Activated T-helper 2 cell treated with anti-CD3 and anti-CD28 coated beads, Interferon-gamma antibody, Interleukin-2, Interleukin-4, amounts not matched to agents 10 μg/mL and 5 μg/mL and 100 μg/mL, durations not matched to agents 14 hours and 24 hours and 36 hours (primary cell): ENCODE data around the gene DECR2. TPM values are rescaled to one million over a fixed set of nuclear protein-coding genes. Genes with fewer than 3 reads are reported as not detected.

Experiments used
- DNase-seq: peaks from one replicate; pipeline ENCODE4 v3.0.0; 2021; ENCODE audit warnings: low spot score
- H3K27ac Mint-ChIP-seq: one replicate; pipeline ENCODE4 v1.8.0; 2021; ENCODE audit warnings: mixed read lengths
- H3K27me3 Mint-ChIP-seq: one replicate; pipeline ENCODE4 v1.8.0; 2021; ENCODE audit warnings: low read depth, mixed read lengths
- H3K36me3 Mint-ChIP-seq: one replicate; pipeline ENCODE4 v1.8.0; 2021; ENCODE audit warnings: low read depth, mixed read lengths
- H3K4me1 Mint-ChIP-seq: one replicate; pipeline ENCODE4 v1.8.0; 2021; ENCODE audit warnings: low read depth, mixed read lengths
- H3K4me3 Mint-ChIP-seq: one replicate; pipeline ENCODE4 v1.8.0; 2021; ENCODE audit warnings: low read depth, mild to moderate bottlenecking, moderate library complexity, mixed read lengths
- H3K9me3 Mint-ChIP-seq: one replicate; pipeline ENCODE4 v1.8.0; 2021; ENCODE audit warnings: mixed read lengths
- intact Hi-C: fragments of 100-400 bp; cut with micrococcal nuclease; formaldehyde crosslinking; loops from one replicate; pipeline ENCODE4 v1.15.1; 2023
- total RNA-seq: library from RNA; stranded (reverse); gene quantifications from 2 replicates; pipeline ENCODE4 v1.2.3, GENCODE V29; 2022

Gene DECR2
- total RNA-seq, 1 donor from 2014 or later = 20.9 TPM

- H3K27me3 Mint-ChIP-seq = peaks cover 8% of the 10 kb centered on the region
- H3K4me3 Mint-ChIP-seq = no peak overlapping the region
- peaks cover 4% of the 10 kb centered on the region for H3K4me1 Mint-ChIP-seq
- H3K36me3 Mint-ChIP-seq = no peaks in the 10 kb centered on the region
- no peak overlapping the region for H3K27ac Mint-ChIP-seq
- intact Hi-C loops = loop anchor here (1.0 to 10.0 kb wide), 2 partner anchors 95 to 133 kb away; partner anchors contain the start of gene CAPN15
- H3K9me3 Mint-ChIP-seq = no peaks in the 10 kb centered on the region
- peak; percentile 56 for DNase-seq
These were observed 9.8 kb upstream of the DECR2 start for GRCh38 chr16:391885-392335.

- Mint-ChIP-seq H3K36me3 (no peaks in the 10 kb centered on the region), H3K27me3 (peaks cover 8% of the 10 kb centered on the region), H3K4me1 (peaks cover 4% of the 10 kb centered on the region), H3K9me3 (no peaks in the 10 kb centered on the region), H3K4me3 (no peak overlapping the region), H3K27ac (no peak overlapping the region)
- no peak for DNase-seq
- intact Hi-C loops = loop anchor here (1.0 to 10.0 kb wide), 2 partner anchors 95 to 132 kb away; partner anchors contain the start of gene CAPN15
These were observed 9.1 kb upstream of the DECR2 start for GRCh38 chr16:392450-393030.

- no peak for DNase-seq
- Mint-ChIP-seq H3K27ac (no peak overlapping the region), H3K27me3 (peaks cover 8% of the 10 kb centered on the region), H3K36me3 (no peaks in the 10 kb centered on the region), H3K4me3 (peak overlapping the region; percentile 87), H3K9me3 (no peaks in the 10 kb centered on the region), H3K4me1 (peaks cover 14% of the 10 kb centered on the region)
- intact Hi-C loops = loop anchor here (10.0 kb wide), 1 partner anchor 129 kb away; the partner anchor contains the start of gene CAPN15
These were observed 5.5 kb upstream of the DECR2 start for GRCh38 chr16:396199-396598.

- Mint-ChIP-seq H3K4me3 (peak overlapping the region; percentile 87), H3K4me1 (peaks cover 14% of the 10 kb centered on the region), H3K36me3 (no peaks in the 10 kb centered on the region), H3K27me3 (peaks cover 8% of the 10 kb centered on the region), H3K27ac (peak overlapping the region; percentile 79), H3K9me3 (no peaks in the 10 kb centered on the region)
- DNase-seq = no peak
- intact Hi-C loops = loop anchor here (10.0 kb wide), 1 partner anchor 128 kb away; the partner anchor contains the start of gene CAPN15
These were observed 5.1 kb upstream of the DECR2 start for GRCh38 chr16:396605-397004.

GRCh38 chr16:397135-397661 is 4.5 kb upstream of the DECR2 start, which contains the start of gene NME4:
Gene NME4, plus strand, starts transcription at chr16:397199. Its CDS starts 24 bp downstream, at chr16:397223.
- intact Hi-C loops = loop anchor here (10.0 kb wide), 1 partner anchor 128 kb away; the partner anchor contains the start of gene CAPN15
- no peaks in the 10 kb centered on the region for H3K36me3 Mint-ChIP-seq
- no peaks in the 10 kb centered on the region for H3K9me3 Mint-ChIP-seq
- H3K4me1 Mint-ChIP-seq = peaks cover 14% of the 10 kb centered on the region
- H3K27me3 Mint-ChIP-seq = peaks cover 8% of the 10 kb centered on the region
- peak within 1 kb of the TSS; percentile 79 for H3K27ac Mint-ChIP-seq
- peak within 1 kb of the TSS; percentile 87 for H3K4me3 Mint-ChIP-seq
- DNase-seq = no peak

GRCh38 chr16:397736-398332 is 3.9 kb upstream of the DECR2 start:
- no peak for DNase-seq
- Mint-ChIP-seq H3K36me3 (no peaks in the 10 kb centered on the region), H3K4me1 (peaks cover 14% of the 10 kb centered on the region), H3K27ac (peak overlapping the region; percentile 33), H3K9me3 (no peaks in the 10 kb centered on the region), H3K27me3 (peaks cover 8% of the 10 kb centered on the region), H3K4me3 (peak overlapping the region; percentile 69)
- intact Hi-C loops = loop anchor here (10.0 kb wide), 1 partner anchor 127 kb away; the partner anchor contains the start of gene CAPN15

GRCh38 chr16:398561-399339 is 2.9 kb upstream of the DECR2 start:
- Mint-ChIP-seq H3K27me3 (peaks cover 8% of the 10 kb centered on the region), H3K4me3 (peak overlapping the region; percentile 69), H3K4me1 (peaks cover 14% of the 10 kb centered on the region), H3K27ac (peak overlapping the region; percentile 24), H3K9me3 (no peaks in the 10 kb centered on the region), H3K36me3 (no peaks in the 10 kb centered on the region)
- intact Hi-C loops = loop anchor here (10.0 kb wide), 1 partner anchor 126 kb away; the partner anchor contains the start of gene CAPN15
- no peak for DNase-seq

GRCh38 chr16:399340-400019 is 2.2 kb upstream of the DECR2 start:
- Mint-ChIP-seq H3K9me3 (no peaks in the 10 kb centered on the region), H3K27ac (no peak overlapping the region), H3K36me3 (no peaks in the 10 kb centered on the region), H3K4me3 (peak overlapping the region; percentile 49), H3K4me1 (peaks cover 14% of the 10 kb centered on the region), H3K27me3 (peaks cover 8% of the 10 kb centered on the region)
- intact Hi-C loops = loop anchor here (10.0 kb wide), 1 partner anchor 125 kb away; the partner anchor contains the start of gene CAPN15
- DNase-seq = no peak

- Mint-ChIP-seq H3K36me3 (no peaks in the 10 kb centered on the region), H3K27ac (no peak overlapping the region)
- intact Hi-C loops = no loop called here
These were observed 1.6 kb upstream of the DECR2 start for GRCh38 chr16:400061-400591.

GRCh38 chr16:404971-405486 is 3.3 kb downstream of the DECR2 start:
- DNase-seq = no peak
- Mint-ChIP-seq H3K27me3 (no peaks in the 10 kb centered on the region), H3K4me1 (peaks cover 6% of the 10 kb centered on the region), H3K9me3 (no peaks in the 10 kb centered on the region), H3K27ac (no peak overlapping the region), H3K4me3 (no peak overlapping the region), H3K36me3 (no peaks in the 10 kb centered on the region)
- intact Hi-C loops = no loop called here

More at GRCh38 chr16:400061-400591, 1.6 kb upstream of the DECR2 start:
- no peaks in the 10 kb centered on the region for H3K9me3 Mint-ChIP-seq
- peaks cover 8% of the 10 kb centered on the region for H3K27me3 Mint-ChIP-seq
- peaks cover 14% of the 10 kb centered on the region for H3K4me1 Mint-ChIP-seq
- no peak for DNase-seq
- peak overlapping the region; percentile 82 for H3K4me3 Mint-ChIP-seq

GRCh38 chr16:405548-406506 is 4.1 kb downstream of the DECR2 start:
- H3K36me3 Mint-ChIP-seq = no peaks in the 10 kb centered on the region
- no peaks in the 10 kb centered on the region for H3K27me3 Mint-ChIP-seq
- intact Hi-C loops = no loop called here
- no peaks in the 10 kb centered on the region for H3K9me3 Mint-ChIP-seq
- no peak overlapping the region for H3K4me3 Mint-ChIP-seq
- DNase-seq = no peak
- no peak overlapping the region for H3K27ac Mint-ChIP-seq
- H3K4me1 Mint-ChIP-seq = no peaks in the 10 kb centered on the region
